AG04449 (cell line): ENCODE results near the gene CTNNA3.
A peak's percentile ranks its signal among the peaks of the same experiment; 100 is the strongest.

ENCODE experiments used
- CTCF ChIA-PET: fragments of 350-600 bp; formaldehyde crosslinking; extraction: SDS; loops from one replicate; lab custom pipeline; 2021; ENCODE audit warnings: antibody characterized with exemption; lab: Yijun Ruan, JAX
- POLR2A ChIA-PET: fragments of 400-600, 350-600 bp; formaldehyde crosslinking; extraction: SDS; loops from one replicate; lab custom pipeline; 2020; ENCODE audit warnings: antibody characterized with exemption, inconsistent platforms; lab: Yijun Ruan, JAX
- DNase-seq: peaks from one replicate; pipeline ENCODE4 v3.0.0-alpha.2; 2010; ENCODE audit warnings: low read depth, low spot score
- H3K4me3 ChIP-seq: 2 replicates; pipeline ENCODE4 v1.5.1; 2011; ENCODE audit warnings: low read depth, mild to moderate bottlenecking, control low read depth, low read length
- CTCF ChIP-seq: IDR thresholded peaks from one replicate; pipeline ENCODE4 v1.5.1; 2011; ENCODE audit warnings: mild to moderate bottlenecking, moderate library complexity, low read length, control low read depth, inconsistent platforms; ENCODE audit not compliant: insufficient read depth; ENCODE audit errors: missing control alignments

CTNNA3 gene

GRCh38 chr10:66925896-66926715 lies 769.9 kb downstream of the CTNNA3 start, which contains the start of gene LRRTM3:
Gene LRRTM3 (plus strand): TSS chr10:66926036.
- peak within 1 kb of the TSS; percentile 40 for H3K4me3 ChIP-seq
- ChIA-PET CTCF (interaction anchor here (0.6 to 1.6 kb wide), 8 partner anchors 12 to 722 kb away, joined by 3 to 9 read pairs (median 3); no protein-coding TSS in a partner anchor), POLR2A (no interaction called here)
- DNase-seq: peak; percentile 29
- TF ChIP-seq CTCF: peak; percentile 71

- ChIA-PET POLR2A (no interaction called here), CTCF (interaction anchor here (1.0 to 1.6 kb wide), 8 partner anchors 11 to 721 kb away, joined by 3 to 9 read pairs (median 4); no protein-coding TSS in a partner anchor)
- no peak overlapping the region for H3K4me3 ChIP-seq
- no peak for DNase-seq
- TF ChIP-seq CTCF: no peak
Measured at GRCh38 chr10:66925373-66925772, 770.6 kb downstream of the CTNNA3 start.

- no peak for DNase-seq
- ChIA-PET POLR2A (no interaction called here), CTCF (interaction anchor here (1.1 to 1.6 kb wide), 7 partner anchors 11 to 721 kb away, joined by 3 to 9 read pairs (median 4); no protein-coding TSS in a partner anchor)
- H3K4me3 ChIP-seq: no peak overlapping the region
- TF ChIP-seq CTCF: no peak
Measured at GRCh38 chr10:66924674-66925345, 771.2 kb downstream of the CTNNA3 start.

- no peak for TF ChIP-seq CTCF
- CTCF ChIA-PET: no interaction called here
Measured at GRCh38 chr10:66919248-66919647, 776.7 kb downstream of the CTNNA3 start.

GRCh38 chr10:66917104-66917503 lies 778.9 kb downstream of the CTNNA3 start:
- ChIA-PET POLR2A (no interaction called here), CTCF (no interaction called here)
- no peak overlapping the region for H3K4me3 ChIP-seq
- no peak for TF ChIP-seq CTCF
- DNase-seq: no peak

More at GRCh38 chr10:66919248-66919647, 776.7 kb downstream of the CTNNA3 start:
- H3K4me3 ChIP-seq: no peak overlapping the region
- POLR2A ChIA-PET: no interaction called here
- no peak for DNase-seq

GRCh38 chr10:66916030-66916429 lies 780.0 kb downstream of the CTNNA3 start:
- TF ChIP-seq CTCF: no peak
- DNase-seq: no peak
- H3K4me3 ChIP-seq: no peak overlapping the region
- ChIA-PET POLR2A (no interaction called here), CTCF (no interaction called here)
